HG02588 (cell line): ENCODE results near the gene PTTG2.

Source experiments
- ATAC-seq: cut with Tn5 transposase; IDR thresholded peaks from one replicate; pipeline ENCODE4 v1.9.1; 2021; ENCODE audit warnings: mild to moderate bottlenecking, moderate library complexity; ENCODE audit not compliant: unreplicated experiment

PTTG2 gene

DNA sequence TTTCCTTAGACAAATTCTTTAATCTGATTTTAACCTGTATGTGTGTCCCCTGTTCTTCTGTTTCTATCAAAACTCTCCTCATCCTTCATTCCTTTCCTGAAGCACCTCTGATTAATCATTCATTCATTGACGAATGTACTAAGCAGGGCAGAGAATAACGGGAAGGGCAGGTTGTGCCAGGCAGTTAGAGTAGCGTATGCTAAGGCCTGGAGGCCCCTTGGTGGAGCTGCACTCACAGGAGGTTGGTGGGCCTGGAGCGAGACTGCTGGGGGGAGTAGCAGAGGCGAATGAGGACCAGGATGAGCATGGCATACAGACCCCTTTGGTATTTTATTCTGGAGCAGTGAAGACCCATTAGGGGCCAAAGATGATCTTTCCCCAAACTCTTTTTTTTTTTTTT lies 22.5 kb downstream of the PTTG2 start:
- ATAC-seq: no peak

GRCh38 chr4:37983951-37984350 lies 23.8 kb downstream of the PTTG2 start:
- no peak for ATAC-seq

DNA sequence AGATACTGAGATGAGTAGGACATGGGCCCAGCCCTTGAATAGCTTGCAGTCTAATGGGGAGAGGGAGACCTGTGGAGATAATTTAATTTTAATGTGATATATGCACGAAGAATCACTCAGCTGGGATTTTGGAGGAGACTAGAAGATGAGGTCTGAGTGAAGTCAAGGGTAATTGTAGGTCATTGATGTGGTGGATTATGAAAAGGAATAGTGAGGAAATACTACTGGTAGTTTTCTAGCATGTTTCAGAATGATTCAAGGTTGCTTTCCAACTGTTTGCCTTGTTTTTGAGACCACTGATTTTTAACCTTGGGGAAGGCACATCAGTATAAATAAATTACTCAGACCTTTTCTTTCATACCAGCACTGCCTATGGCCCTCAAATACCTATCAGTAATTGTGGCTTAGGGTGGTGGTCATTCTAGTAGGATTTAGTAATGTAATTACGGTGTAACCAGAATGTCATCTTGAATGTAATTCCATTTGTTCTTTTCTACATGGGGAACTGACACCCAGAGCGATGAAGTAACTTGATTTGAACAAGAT lies 25.6 kb downstream of the PTTG2 start:
- ATAC-seq: no peak

DNA sequence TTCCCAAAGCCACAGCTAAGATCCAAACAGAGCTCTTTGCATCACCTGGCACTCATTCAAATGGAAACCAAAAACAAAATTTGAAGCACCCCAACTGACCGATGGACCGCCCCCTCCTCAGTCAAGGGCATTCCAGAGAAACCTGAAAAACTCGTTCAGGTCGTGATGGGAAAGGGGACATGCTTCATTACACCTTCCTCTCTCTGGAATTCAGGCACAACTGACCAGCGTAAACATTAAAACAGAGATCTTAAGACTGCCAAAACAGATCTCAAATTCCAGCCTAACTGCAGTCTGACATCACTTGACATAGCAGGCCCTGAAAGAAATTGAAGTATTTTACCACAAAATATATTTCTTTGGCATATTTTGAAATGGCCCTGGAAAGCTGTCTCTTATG lies 28.5 kb downstream of the PTTG2 start:
- no peak for ATAC-seq

DNA sequence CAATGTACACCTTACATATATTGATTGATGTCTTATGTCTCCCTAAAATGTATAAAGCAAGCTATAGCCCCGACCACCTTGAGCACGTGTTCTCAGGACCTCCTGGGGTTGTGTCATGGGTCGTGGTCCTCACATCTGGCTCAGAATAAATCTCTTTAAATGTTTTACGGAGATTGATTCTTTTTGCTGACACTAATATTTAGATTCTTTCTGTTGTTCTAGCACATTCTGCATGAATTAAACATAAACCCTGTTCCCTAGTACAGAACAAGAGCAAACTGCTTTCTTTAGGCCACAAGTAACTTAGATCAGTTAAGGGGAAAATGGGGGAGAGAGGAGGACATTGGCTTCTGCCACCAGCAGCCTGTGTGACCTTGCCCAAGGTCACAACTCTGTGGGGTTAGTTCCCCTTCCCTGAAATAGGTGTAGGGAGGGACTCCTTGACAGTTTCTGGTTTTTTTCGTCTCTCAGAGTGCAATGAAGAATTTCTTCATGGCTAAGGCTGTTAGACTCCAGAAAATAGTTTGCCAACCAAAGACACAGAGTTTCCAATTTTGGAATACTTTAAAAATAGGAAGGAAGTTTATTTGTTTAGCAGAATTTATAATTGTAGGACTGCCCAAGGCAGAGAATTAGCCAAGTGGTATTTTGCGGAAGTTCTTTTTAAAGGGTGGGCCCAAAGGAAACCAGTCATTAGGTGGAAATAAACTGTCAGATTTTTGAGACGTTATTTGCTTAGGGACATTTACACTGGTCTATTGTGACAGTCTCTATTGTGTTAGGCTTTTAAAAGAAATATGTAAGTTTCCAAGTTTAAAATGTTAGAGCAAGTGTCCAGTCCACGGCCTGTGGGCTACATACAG lies 29.4 kb downstream of the PTTG2 start:
- no peak for ATAC-seq

DNA sequence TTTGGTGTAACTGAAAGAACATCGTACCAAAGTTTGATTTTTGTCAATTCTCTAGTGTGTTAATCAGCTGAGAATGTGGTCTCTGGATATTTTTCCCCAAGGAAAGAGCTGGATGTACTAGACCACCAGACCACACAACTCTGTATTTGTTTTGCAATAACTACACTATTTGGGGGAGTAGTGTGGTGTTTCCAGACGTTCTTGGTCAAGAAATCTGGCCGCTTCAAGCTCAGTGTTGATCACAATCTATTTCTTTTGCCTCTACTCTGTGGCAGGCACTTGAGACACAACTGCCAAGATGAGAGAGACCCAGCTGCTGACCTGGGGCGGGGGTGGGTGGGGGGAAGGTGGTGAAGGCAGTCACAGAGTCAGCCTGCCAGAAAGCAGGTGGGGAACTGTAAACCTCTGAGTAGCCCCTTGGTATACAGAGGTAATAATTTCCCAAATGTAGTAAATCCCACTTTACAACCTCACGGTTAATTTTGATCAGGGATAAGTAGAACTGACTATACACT lies 30.6 kb downstream of the PTTG2 start:
- ATAC-seq: no peak

- ATAC-seq: no peak
These were observed 31.6 kb downstream of the PTTG2 start for GRCh38 chr4:37991623-37992410.

GRCh38 chr4:37993806-37994205 lies 33.6 kb downstream of the PTTG2 start:
- ATAC-seq: no peak

- no peak for ATAC-seq
These were observed 34.4 kb downstream of the PTTG2 start for GRCh38 chr4:37994569-37994968.

- ATAC-seq: no peak
These were observed 35.2 kb downstream of the PTTG2 start for GRCh38 chr4:37995299-37995821.

DNA sequence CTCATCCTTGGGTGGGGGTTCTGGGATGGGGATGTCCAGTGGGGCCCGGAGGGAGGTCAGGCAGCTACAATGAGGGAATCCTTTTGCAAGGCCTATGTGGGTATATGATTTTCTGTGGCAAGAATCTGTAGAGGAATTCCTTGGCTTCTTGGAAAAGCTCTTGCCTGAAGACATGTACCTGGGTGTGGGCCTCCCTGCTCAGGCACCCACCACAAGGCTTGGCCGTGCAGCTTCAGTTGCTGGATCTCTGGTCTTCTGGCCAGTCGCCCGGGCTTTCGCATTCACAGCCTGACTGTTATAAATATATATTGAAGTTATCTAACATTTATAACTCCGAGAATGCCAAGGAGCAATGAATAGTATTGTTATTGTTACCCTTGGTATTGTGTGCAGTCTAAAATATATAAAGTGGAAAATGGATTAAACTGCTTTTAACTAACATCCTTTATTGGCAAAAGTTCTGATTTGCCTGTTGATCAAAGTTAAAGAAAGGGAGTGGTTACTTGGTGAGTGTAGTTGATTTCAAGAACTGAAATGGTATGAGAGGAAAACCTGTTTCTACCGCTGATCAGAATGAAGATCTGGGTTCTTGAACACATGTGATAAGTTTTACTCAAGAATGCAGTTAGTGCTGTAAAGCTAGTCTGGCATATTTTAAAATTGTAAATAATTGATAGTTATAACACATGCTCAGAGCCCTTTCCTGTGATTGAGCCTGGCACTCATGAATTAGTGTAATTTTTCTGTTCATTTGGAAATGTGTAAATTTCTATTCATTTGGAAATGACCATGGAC lies 36.0 kb downstream of the PTTG2 start:
- no peak for ATAC-seq

DNA sequence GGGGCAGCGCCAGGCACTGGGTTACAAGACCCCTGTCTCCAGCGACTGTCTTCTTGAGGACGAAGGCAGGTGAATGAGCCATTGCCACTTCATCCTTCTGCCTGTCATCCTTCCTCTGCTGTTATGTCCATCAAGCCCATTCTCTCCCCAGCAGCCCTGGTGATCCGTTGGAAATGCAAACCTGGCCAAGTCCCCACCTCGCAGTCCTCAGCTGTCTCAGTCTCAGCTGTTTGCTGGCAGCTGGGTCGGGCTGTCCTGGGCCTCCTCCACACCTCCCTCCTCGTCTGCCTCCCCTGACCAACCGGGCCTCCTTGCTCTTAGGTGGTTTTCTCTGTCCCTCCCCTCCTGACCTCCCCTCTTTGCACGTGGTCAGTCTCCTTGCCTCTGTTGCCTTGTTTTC lies 38.0 kb downstream of the PTTG2 start:
- no peak for ATAC-seq

GRCh38 chr4:37999000-37999716 lies 39.0 kb downstream of the PTTG2 start:
- ATAC-seq: no peak

DNA sequence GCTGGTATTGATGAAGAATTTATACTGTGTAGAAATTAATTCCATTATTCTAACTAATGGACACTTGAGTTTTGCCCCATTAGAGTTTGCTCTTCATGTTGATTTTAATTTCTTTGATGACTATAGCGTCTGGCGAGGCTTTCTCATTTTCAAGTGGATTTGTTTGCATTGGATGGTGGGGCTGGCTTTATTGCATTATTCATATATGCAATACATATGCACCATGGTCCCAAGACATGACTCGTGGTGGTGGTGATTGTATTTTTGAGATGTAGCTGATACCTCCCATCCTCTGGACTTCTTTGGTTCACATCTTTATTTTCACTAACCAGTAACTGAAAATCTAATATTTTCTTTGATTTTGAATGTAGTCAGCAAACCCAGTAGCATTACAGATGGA lies 39.8 kb downstream of the PTTG2 start:
- ATAC-seq: no peak

GRCh38 chr4:38001927-38002326 lies 41.7 kb downstream of the PTTG2 start:
- no peak for ATAC-seq

GRCh38 chr4:38002451-38003071 lies 42.4 kb downstream of the PTTG2 start:
- ATAC-seq: no peak

DNA sequence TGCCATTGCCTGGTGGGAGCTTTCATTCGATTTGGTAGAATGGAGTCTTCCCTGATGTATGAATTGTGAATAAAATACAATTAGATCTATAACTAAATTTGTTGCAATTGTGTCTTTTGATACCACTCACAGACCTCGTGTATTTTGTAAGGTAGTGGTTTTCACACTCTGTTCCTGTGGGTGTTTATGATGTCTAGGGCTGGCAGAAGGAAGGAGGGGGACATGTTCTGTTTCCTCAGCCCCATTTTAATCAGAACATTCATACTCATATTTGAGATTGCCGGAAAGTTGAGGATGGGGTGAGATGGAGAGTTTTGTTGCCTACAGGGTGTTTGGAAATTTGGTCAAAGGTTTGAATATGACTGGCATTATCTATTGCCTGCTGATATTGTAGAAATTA lies 42.9 kb downstream of the PTTG2 start:
- no peak for ATAC-seq

- no peak for ATAC-seq
These were observed 43.4 kb downstream of the PTTG2 start for GRCh38 chr4:38003628-38004027.

- no peak for ATAC-seq
These were observed 43.9 kb downstream of the PTTG2 start for GRCh38 chr4:38004062-38004461.

GRCh38 chr4:38004887-38005286 lies 44.7 kb downstream of the PTTG2 start:
- ATAC-seq: no peak
